ENCODE data around the gene CTNND2. TPM values are rescaled to one million over a fixed set of nuclear protein-coding genes. Genes with fewer than 3 reads are reported as not detected.

Gene CTNND2
- total RNA-seq, 1 donor from 2014 or later = 2.5 TPM

- DNase-seq (ENCODE audit: extremely low spot score, unreplicated experiment) = no peak
- no peak overlapping the region for H3K27ac Mint-ChIP-seq (ENCODE audit: unreplicated experiment)
- no peak overlapping the region for H3K4me3 Mint-ChIP-seq (ENCODE audit: unreplicated experiment)
- H3K27me3 Mint-ChIP-seq (ENCODE audit: unreplicated experiment) = no peaks in the 10 kb centered on the region
- no peaks in the 10 kb centered on the region for H3K36me3 Mint-ChIP-seq (ENCODE audit: unreplicated experiment)
- no peaks in the 10 kb centered on the region for H3K4me1 Mint-ChIP-seq (ENCODE audit: unreplicated experiment)
- TF ChIP-seq CTCF (IDR thresholded peaks at IDR 0.05) = no peak
- H3K9me3 Mint-ChIP-seq (ENCODE audit: unreplicated experiment) = no peaks in the 10 kb centered on the region
Observed at GRCh38 chr5:11467588-11467987, 436.7 kb downstream of the CTNND2 start.

DNA sequence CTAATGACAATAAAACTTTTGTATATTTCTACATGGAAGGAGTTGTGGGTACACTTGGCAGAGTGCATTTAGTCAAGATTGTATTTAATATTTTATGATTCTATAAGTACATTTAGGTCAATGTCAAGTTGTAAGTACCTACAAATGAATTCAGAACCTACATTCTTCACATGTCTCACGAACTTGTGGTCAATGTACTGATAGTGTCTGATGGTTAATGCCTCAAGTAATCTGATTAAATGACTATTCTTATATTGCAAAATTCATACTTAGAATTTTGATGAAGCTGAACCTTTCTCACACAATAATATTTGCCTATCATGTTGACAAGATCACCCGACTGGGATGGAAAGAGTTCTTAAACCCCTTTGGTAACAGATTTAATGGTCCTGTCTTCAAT, 444.5 kb downstream of the CTNND2 start:
- no peak overlapping the region for H3K4me3 Mint-ChIP-seq (ENCODE audit: unreplicated experiment)
- no peaks in the 10 kb centered on the region for H3K27me3 Mint-ChIP-seq (ENCODE audit: unreplicated experiment)
- DNase-seq (ENCODE audit: extremely low spot score, unreplicated experiment) = no peak
- no peak for TF ChIP-seq CTCF (IDR thresholded peaks at IDR 0.05)
- H3K4me1 Mint-ChIP-seq (ENCODE audit: unreplicated experiment) = no peaks in the 10 kb centered on the region
- H3K36me3 Mint-ChIP-seq (ENCODE audit: unreplicated experiment) = no peaks in the 10 kb centered on the region
- H3K27ac Mint-ChIP-seq (ENCODE audit: unreplicated experiment) = no peak overlapping the region
- no peaks in the 10 kb centered on the region for H3K9me3 Mint-ChIP-seq (ENCODE audit: unreplicated experiment)

GRCh38 chr5:11455505-11455904, 448.7 kb downstream of the CTNND2 start:
- TF ChIP-seq CTCF (IDR thresholded peaks at IDR 0.05) = no peak
- Mint-ChIP-seq H3K36me3 (ENCODE audit: unreplicated experiment) (no peaks in the 10 kb centered on the region), H3K27me3 (ENCODE audit: unreplicated experiment) (no peaks in the 10 kb centered on the region), H3K27ac (ENCODE audit: unreplicated experiment) (no peak overlapping the region), H3K9me3 (ENCODE audit: unreplicated experiment) (no peaks in the 10 kb centered on the region), H3K4me1 (ENCODE audit: unreplicated experiment) (no peaks in the 10 kb centered on the region), H3K4me3 (ENCODE audit: unreplicated experiment) (no peak overlapping the region)
- no peak for DNase-seq (ENCODE audit: extremely low spot score, unreplicated experiment)

GRCh38 chr5:11452852-11453251, 451.4 kb downstream of the CTNND2 start:
- no peaks in the 10 kb centered on the region for H3K9me3 Mint-ChIP-seq (ENCODE audit: unreplicated experiment)
- H3K4me3 Mint-ChIP-seq (ENCODE audit: unreplicated experiment) = no peak overlapping the region
- no peaks in the 10 kb centered on the region for H3K27me3 Mint-ChIP-seq (ENCODE audit: unreplicated experiment)
- TF ChIP-seq CTCF (IDR thresholded peaks at IDR 0.05) = no peak
- H3K36me3 Mint-ChIP-seq (ENCODE audit: unreplicated experiment) = no peaks in the 10 kb centered on the region
- no peaks in the 10 kb centered on the region for H3K4me1 Mint-ChIP-seq (ENCODE audit: unreplicated experiment)
- no peak for DNase-seq (ENCODE audit: extremely low spot score, unreplicated experiment)
- H3K27ac Mint-ChIP-seq (ENCODE audit: unreplicated experiment) = no peak overlapping the region

DNA sequence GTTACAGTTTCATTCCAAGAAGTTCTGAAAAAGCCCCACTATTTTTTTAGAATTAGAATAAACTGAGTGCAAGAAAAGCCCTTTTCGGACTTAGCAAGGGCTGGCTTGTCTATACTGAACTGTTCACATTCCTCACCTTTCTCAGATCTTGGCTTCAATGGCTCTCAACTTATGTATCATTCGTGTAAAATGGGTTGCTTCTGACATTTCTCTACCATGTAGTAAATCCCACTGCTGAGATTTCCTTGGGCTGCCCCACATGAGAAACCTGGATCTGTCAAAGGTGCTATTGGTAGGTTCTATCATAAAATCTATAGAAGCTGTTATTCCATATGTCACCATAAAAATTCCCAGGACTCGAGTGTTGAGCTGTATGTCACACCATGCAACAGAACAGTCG, 454.3 kb downstream of the CTNND2 start:
- H3K27me3 Mint-ChIP-seq (ENCODE audit: unreplicated experiment) = no peaks in the 10 kb centered on the region
- no peak for DNase-seq (ENCODE audit: extremely low spot score, unreplicated experiment)
- TF ChIP-seq CTCF (IDR thresholded peaks at IDR 0.05) = no peak
- no peaks in the 10 kb centered on the region for H3K4me1 Mint-ChIP-seq (ENCODE audit: unreplicated experiment)
- H3K27ac Mint-ChIP-seq (ENCODE audit: unreplicated experiment) = no peak overlapping the region
- no peak overlapping the region for H3K4me3 Mint-ChIP-seq (ENCODE audit: unreplicated experiment)
- no peaks in the 10 kb centered on the region for H3K36me3 Mint-ChIP-seq (ENCODE audit: unreplicated experiment)
- no peaks in the 10 kb centered on the region for H3K9me3 Mint-ChIP-seq (ENCODE audit: unreplicated experiment)
